ENCODE measurements around the gene INHA.

The INHA gene

GRCh38 chr2:219563271-219563928 lies 8.7 kb upstream of the INHA start:
- no peak for DNase-seq (ENCODE audit: low read depth)
- H3K4me3 ChIP-seq (ENCODE audit: low read depth, low read length), result no peak overlapping the region
- TF ChIP-seq, protein P1, sequence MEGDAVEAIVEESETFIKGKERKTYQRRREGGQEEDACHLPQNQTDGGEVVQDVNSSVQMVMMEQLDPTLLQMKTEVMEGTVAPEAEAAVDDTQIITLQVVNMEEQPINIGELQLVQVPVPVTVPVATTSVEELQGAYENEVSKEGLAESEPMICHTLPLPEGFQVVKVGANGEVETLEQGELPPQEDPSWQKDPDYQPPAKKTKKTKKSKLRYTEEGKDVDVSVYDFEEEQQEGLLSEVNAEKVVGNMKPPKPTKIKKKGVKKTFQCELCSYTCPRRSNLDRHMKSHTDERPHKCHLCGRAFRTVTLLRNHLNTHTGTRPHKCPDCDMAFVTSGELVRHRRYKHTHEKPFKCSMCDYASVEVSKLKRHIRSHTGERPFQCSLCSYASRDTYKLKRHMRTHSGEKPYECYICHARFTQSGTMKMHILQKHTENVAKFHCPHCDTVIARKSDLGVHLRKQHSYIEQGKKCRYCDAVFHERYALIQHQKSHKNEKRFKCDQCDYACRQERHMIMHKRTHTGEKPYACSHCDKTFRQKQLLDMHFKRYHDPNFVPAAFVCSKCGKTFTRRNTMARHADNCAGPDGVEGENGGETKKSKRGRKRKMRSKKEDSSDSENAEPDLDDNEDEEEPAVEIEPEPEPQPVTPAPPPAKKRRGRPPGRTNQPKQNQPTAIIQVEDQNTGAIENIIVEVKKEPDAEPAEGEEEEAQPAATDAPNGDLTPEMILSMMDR (IDR thresholded peaks at IDR 0.05; ENCODE audit: control insufficient read depth, extremely low read depth, insufficient read depth), result no peak

- TF ChIP-seq, protein P1 (IDR thresholded peaks at IDR 0.05; ENCODE audit: control insufficient read depth, extremely low read depth, insufficient read depth), result no peak
- no peak overlapping the region for H3K4me3 ChIP-seq (ENCODE audit: low read depth, low read length)
- DNase-seq (ENCODE audit: low read depth), result no peak
These were observed 6.7 kb upstream of the INHA start for GRCh38 chr2:219565130-219566080.

- TF ChIP-seq, protein P1 (IDR thresholded peaks at IDR 0.05; ENCODE audit: control insufficient read depth, extremely low read depth, insufficient read depth), result no peak
- H3K4me3 ChIP-seq (ENCODE audit: low read depth, low read length), result no peak overlapping the region
- DNase-seq (ENCODE audit: low read depth), result no peak
These were observed 5.5 kb upstream of the INHA start for GRCh38 chr2:219566640-219567039.

- no peak overlapping the region for H3K4me3 ChIP-seq (ENCODE audit: low read depth, low read length)
- TF ChIP-seq, protein P1 (IDR thresholded peaks at IDR 0.05; ENCODE audit: control insufficient read depth, extremely low read depth, insufficient read depth), result no peak
- DNase-seq (ENCODE audit: low read depth), result no peak
These were observed 5.0 kb upstream of the INHA start for GRCh38 chr2:219567131-219567530.

- TF ChIP-seq, protein P1 (IDR thresholded peaks at IDR 0.05; ENCODE audit: control insufficient read depth, extremely low read depth, insufficient read depth), result no peak
- no peak for DNase-seq (ENCODE audit: low read depth)
- H3K4me3 ChIP-seq (ENCODE audit: low read depth, low read length), result no peak overlapping the region
These were observed 4.2 kb upstream of the INHA start for GRCh38 chr2:219567791-219568361.

GRCh38 chr2:219569041-219569440 lies 3.1 kb upstream of the INHA start:
- DNase-seq (ENCODE audit: low read depth), result no peak
- TF ChIP-seq, protein P1 (IDR thresholded peaks at IDR 0.05; ENCODE audit: control insufficient read depth, extremely low read depth, insufficient read depth), result no peak
- no peak overlapping the region for H3K4me3 ChIP-seq (ENCODE audit: low read depth, low read length)

All from LNCaP clone FGC (cell line).